HEK293 (cell line): ENCODE measurements around the gene RABGGTA.

Experiments used
- CTCF ChIA-PET: fragments of 350-600 bp; formaldehyde crosslinking; extraction: SDS; loops from one replicate; lab custom pipeline; 2021; ENCODE audit warnings: antibody characterized with exemption; lab: Yijun Ruan, JAX
- POLR2A ChIA-PET: fragments of 300-600 bp; formaldehyde crosslinking; extraction: SDS; loops from one replicate; lab custom pipeline; 2020; ENCODE audit warnings: antibody characterized with exemption, inconsistent platforms; lab: Yijun Ruan, JAX
- H3K27ac ChIP-seq: fragments of 200-500 bp; sonication (Bioruptor generic); 2 replicates; pipeline ENCODE4 v1.5.1; 2014; ENCODE audit warnings: low read depth, low read length, control low read depth, inconsistent platforms; ENCODE audit errors: extremely low read depth
- H3K36me3 ChIP-seq, 2 experiments: fragments of 200-500 bp in 1 of 2; sonication (Bioruptor generic) in 1 of 2; 1 replicate in 1 of 2; 2 replicates in 1 of 2; pipeline ENCODE4 v1.5.1; 2014 to 2017; ENCODE audit warnings: inconsistent platforms in 2 of 2, low read length in 2 of 2; ENCODE audit not compliant: control insufficient read depth in 2 of 2, insufficient read depth in 1 of 2
- H3K4me1 ChIP-seq: fragments of 200-500 bp; sonication (Bioruptor generic); 2 replicates; pipeline ENCODE4 v1.5.1; 2014; ENCODE audit warnings: mild to moderate bottlenecking, low read length, inconsistent platforms; ENCODE audit not compliant: control insufficient read depth, insufficient read depth
- H3K4me3 ChIP-seq: 2 replicates; pipeline ENCODE4 v1.5.1; 2011; ENCODE audit warnings: low read depth, mild to moderate bottlenecking, control low read depth, low read length, moderate library complexity
- H3K9me3 ChIP-seq: fragments of 200-500 bp; sonication (Bioruptor generic); 2 replicates; pipeline ENCODE4 v1.5.1; 2014; ENCODE audit warnings: low read depth, low read length, inconsistent platforms; ENCODE audit not compliant: control insufficient read depth, insufficient read depth
- BCL11A ChIP-seq: fragments of 450-650 bp; formaldehyde crosslinking; IDR thresholded peaks from 2 replicates; pipeline ENCODE4 v1.5.1; 2016; ENCODE audit warnings: low read depth, missing biosample characterization, missing genetic modification characterization
- GLI2 ChIP-seq: fragments of 450-650 bp; formaldehyde crosslinking; IDR thresholded peaks from 2 replicates; pipeline ENCODE4; 2017; ENCODE audit warnings: missing biosample characterization, missing genetic modification characterization, low read depth, borderline replicate concordance
- HOXA7 ChIP-seq: sonication (generic); formaldehyde crosslinking; IDR thresholded peaks from 2 replicates; pipeline ENCODE4 v1.8.1; 2022; ENCODE audit warnings: missing genetic modification reagents, borderline replicate concordance
- KLF1 ChIP-seq: fragments of 450-650 bp; formaldehyde crosslinking; IDR thresholded peaks from 2 replicates; pipeline ENCODE4 v1.5.1; 2016; ENCODE audit warnings: missing biosample characterization, missing genetic modification characterization
- PRDM10 ChIP-seq: fragments of 450-650 bp; formaldehyde crosslinking; IDR thresholded peaks from 2 replicates; pipeline ENCODE4 v1.5.1; 2016; ENCODE audit warnings: missing biosample characterization, missing genetic modification characterization
- YY2 ChIP-seq: fragments of 450-650 bp; formaldehyde crosslinking; IDR thresholded peaks from 2 replicates; pipeline ENCODE4 v1.5.1; 2016; ENCODE audit warnings: missing biosample characterization, missing genetic modification characterization
- ZBTB48 ChIP-seq: fragments of 450-650 bp; formaldehyde crosslinking; IDR thresholded peaks from 2 replicates; pipeline ENCODE4 v1.5.1; 2016; ENCODE audit warnings: missing biosample characterization, missing genetic modification characterization
- ZNF19 ChIP-seq: fragments of 450-650 bp; formaldehyde crosslinking; IDR thresholded peaks from 2 replicates; pipeline ENCODE4; 2016; ENCODE audit warnings: missing biosample characterization, missing genetic modification characterization, low read depth
- ZNF239 ChIP-seq: fragments of 450-650 bp; formaldehyde crosslinking; IDR thresholded peaks from 2 replicates; pipeline ENCODE4 v1.5.1; 2016; ENCODE audit warnings: missing biosample characterization, missing genetic modification characterization
- ZNF26 ChIP-seq: fragments of 450-650 bp; formaldehyde crosslinking; IDR thresholded peaks from 2 replicates; pipeline ENCODE4 v1.5.1; 2016; ENCODE audit warnings: missing biosample characterization, missing genetic modification characterization
- ZNF324 ChIP-seq: fragments of 450-650 bp; formaldehyde crosslinking; IDR thresholded peaks from 2 replicates; pipeline ENCODE4 v1.5.1; 2016; ENCODE audit warnings: missing biosample characterization, missing genetic modification characterization
- ZNF426 ChIP-seq: fragments of 450-650 bp; formaldehyde crosslinking; IDR thresholded peaks from 2 replicates; pipeline ENCODE4 v1.5.1; 2017; ENCODE audit warnings: missing biosample characterization, missing genetic modification characterization, mild to moderate bottlenecking, inconsistent platforms, moderate library complexity
- ZNF549 ChIP-seq: fragments of 450-650 bp; IDR thresholded peaks from 2 replicates; pipeline ENCODE4 v1.5.1; 2018; ENCODE audit warnings: missing biosample characterization, missing genetic modification characterization, mild to moderate bottlenecking, inconsistent platforms, moderate library complexity
- ZNF600 ChIP-seq: fragments of 450-650 bp; formaldehyde crosslinking; IDR thresholded peaks from 2 replicates; pipeline ENCODE4 v1.5.1; 2016; ENCODE audit warnings: missing biosample characterization, missing genetic modification characterization
- ZNF660 ChIP-seq: fragments of 450-650 bp; IDR thresholded peaks from 2 replicates; pipeline ENCODE4 v1.5.1; 2018; ENCODE audit warnings: missing biosample characterization, mild to moderate bottlenecking, missing genetic modification characterization
- ZNF664 ChIP-seq: fragments of 450-650 bp; formaldehyde crosslinking; IDR thresholded peaks from 2 replicates; pipeline ENCODE4 v1.5.1; 2016; ENCODE audit warnings: missing biosample characterization, missing genetic modification characterization
- ZNF692 ChIP-seq: fragments of 450-650 bp; formaldehyde crosslinking; IDR thresholded peaks from 2 replicates; pipeline ENCODE4 v1.5.1; 2016; ENCODE audit warnings: missing biosample characterization, missing genetic modification characterization
- ZNF704 ChIP-seq: fragments of 450-650 bp; formaldehyde crosslinking; IDR thresholded peaks from 2 replicates; pipeline ENCODE4 v1.5.1; 2016; ENCODE audit warnings: missing biosample characterization, missing genetic modification characterization
- ZNF76 ChIP-seq: fragments of 450-650 bp; formaldehyde crosslinking; IDR thresholded peaks from 2 replicates; pipeline ENCODE4; 2016; ENCODE audit warnings: low read depth, missing biosample characterization, missing genetic modification characterization, borderline replicate concordance
- ZNF777 ChIP-seq: fragments of 450-650 bp; formaldehyde crosslinking; IDR thresholded peaks from 2 replicates; pipeline ENCODE4 v1.5.1; 2017; ENCODE audit warnings: missing biosample characterization, missing genetic modification characterization, borderline replicate concordance
- ZNF791 ChIP-seq: fragments of 450-650 bp; formaldehyde crosslinking; IDR thresholded peaks from 2 replicates; pipeline ENCODE4 v1.5.1; 2016; ENCODE audit warnings: missing biosample characterization, missing genetic modification characterization
- ZNF792 ChIP-seq: fragments of 450-650 bp; formaldehyde crosslinking; IDR thresholded peaks from 2 replicates; pipeline ENCODE4 v1.5.1; 2016; ENCODE audit warnings: missing biosample characterization, missing genetic modification characterization
- ZSCAN4 ChIP-seq: fragments of 450-650 bp; formaldehyde crosslinking; IDR thresholded peaks from 2 replicates; pipeline ENCODE4 v1.5.1; 2017; ENCODE audit warnings: missing biosample characterization, missing genetic modification characterization

The RABGGTA gene

GRCh38 chr14:24232121-24232644 is 39.2 kb downstream of the RABGGTA start, which contains the start of gene NEDD8 (continued):
- TF ChIP-seq ZNF239 (tag by site-specific recombination) (no peak), ZNF704 (tag by site-specific recombination) (no peak), ZNF549 (no peak), ZNF792 (tag by site-specific recombination) (no peak), GLI2 (tag by site-specific recombination) (no peak), YY2 (tag by site-specific recombination) (no peak), BCL11A (tag by site-specific recombination) (no peak), ZNF777 (tag by site-specific recombination) (no peak), ZNF19 (tag by site-specific recombination) (no peak), ZNF660 (tag by site-specific recombination) (no peak), ZNF791 (tag by site-specific recombination) (no peak), ZNF664 (tag by site-specific recombination) (no peak), ZNF426 (tag by site-specific recombination) (no peak), ZSCAN4 (no peak), ZNF26 (no peak), ZNF600 (no peak), ZNF692 (tag by site-specific recombination) (no peak)
- TF ChIP-seq, all 188 proteins: peak for 32

GRCh38 chr14:24231263-24232120 is 39.9 kb downstream of the RABGGTA start:
- Histone ChIP-seq H3K4me1 (peaks cover 7% of the 10 kb centered on the region), H3K4me3 (peak overlapping the region; percentile 69), H3K27ac (peak overlapping the region; percentile 92), H3K9me3 (no peaks in the 10 kb centered on the region), H3K36me3 (peaks cover 21 to 45% of the 10 kb centered on the region in 2 experiments)
- CTCF ChIA-PET = interaction anchor here (0.6 to 1.0 kb wide), 5 partner anchors 10 to 1160 kb away, joined by 3 to 6 read pairs (median 4); partner anchors contain the start of genes MDP1 and TINF2
- POLR2A ChIA-PET = interaction anchor here (0.6 to 0.8 kb wide), 2 partner anchors 11 to 95 kb away, joined by 3 read pairs; partner anchors contain the start of genes PSME1 and TINF2
- TF ChIP-seq ZBTB48 = peak; percentile 86
- peak; percentile 93 for TF ChIP-seq PRDM10 (tag by site-specific recombination)
- no peak for TF ChIP-seq HOXA7
- no peak for TF ChIP-seq KLF1 (tag by site-specific recombination)
- TF ChIP-seq ZNF324 = peak; percentile 11; the same call in 1 of the 2 replicates
- TF ChIP-seq ZNF76 = peak; percentile 81
